Measurements from ENCODE around the gene UTS2. TPM values are rescaled to one million over a fixed set of nuclear protein-coding genes. Genes with fewer than 3 reads are reported as not detected.

UTS2 gene
- total and polyA plus RNA-seq, 2 of the 8 experiments (the other 6 are each of a cell fraction or from before 2014, with no cell fraction given), result not detected

- Histone ChIP-seq H3K4me1 (replicated peaks in 1 of 4; ENCODE audit: control insufficient read depth in 3 of 4, insufficient read depth in 4 of 4, low read length in 3 of 4) (no peaks in the 10 kb centered on the region), H3K9me3 (ENCODE audit: insufficient read depth in 2 of 2, low read depth in 1 of 2, low read length in 1 of 2) (no peaks in the 10 kb centered on the region), H4K5ac (ENCODE audit: insufficient read length, low read depth, low read length) (no peak overlapping the region), H2BK12ac (ENCODE audit: low read depth, low read length) (no peak overlapping the region), H3K9ac (replicated peaks in 1 of 4; ENCODE audit: extremely low read depth in 1 of 4, low read depth in 3 of 4, low read length in 3 of 4) (no peak overlapping the region), H3K14ac (ENCODE audit: insufficient read length) (no peak overlapping the region), H3K27me3 (replicated peaks in 1 of 4; ENCODE audit: control insufficient read depth in 3 of 4, extremely low read depth in 1 of 4, insufficient read depth in 3 of 4, low read length in 3 of 4) (no peaks in the 10 kb centered on the region), H3K4me3 (ENCODE audit: extremely low read depth in 1 of 4, insufficient read depth in 2 of 4, low read depth in 3 of 4, low read length in 4 of 4) (no peak overlapping the region), H3K23me2 (ENCODE audit: low read depth, low read length) (no peaks in the 10 kb centered on the region), H3K56ac (replicated peaks; ENCODE audit: insufficient read length, low read depth, low read length) (no peak overlapping the region), H2BK120ac (replicated peaks; ENCODE audit: low read depth, low read length) (no peak overlapping the region), H2AFZ (ENCODE audit: low read length) (no peak overlapping the region), H4K91ac (replicated peaks; ENCODE audit: insufficient read length, low read length) (no peak overlapping the region), H2BK5ac (ENCODE audit: low read depth, low read length) (no peak overlapping the region), H3K4me2 (ENCODE audit: insufficient read depth in 1 of 2, low read depth in 2 of 2, low read length in 2 of 2) (no peak overlapping the region), H3K27ac (ENCODE audit: low read depth, low read length) (no peak overlapping the region), H2AK5ac (ENCODE audit: low read depth, low read length) (no peak overlapping the region), H2BK20ac (ENCODE audit: low read length) (no peak overlapping the region), H2BK15ac (ENCODE audit: low read length) (no peak overlapping the region), H3K79me1 (ENCODE audit: low read depth, low read length) (no peaks in the 10 kb centered on the region), H4K8ac (ENCODE audit: extremely low read depth, insufficient read depth, low read length) (no peak overlapping the region), H3K23ac (ENCODE audit: insufficient read length) (no peak overlapping the region), H3K79me2 (ENCODE audit: control insufficient read depth in 1 of 2, insufficient read depth in 2 of 2, low read length in 2 of 2) (no peaks in the 10 kb centered on the region), H3K36me3 (ENCODE audit: control insufficient read depth in 2 of 4, insufficient read depth in 4 of 4, low read length in 3 of 4) (no peaks in the 10 kb centered on the region), H4K20me1 (replicated peaks in 1 of 2; ENCODE audit: control insufficient read depth in 1 of 2, insufficient read depth in 2 of 2, low read length in 2 of 2) (no peaks in the 10 kb centered on the region), H3K18ac (ENCODE audit: extremely low read depth, low read length) (no peak overlapping the region), H3K4ac (replicated peaks; ENCODE audit: insufficient read length, low read depth, low read length) (no peak overlapping the region)
- FAIRE-seq, result no peak
- DNase-seq (ENCODE audit: low read depth in 1 of 2, low spot score in 2 of 2), result no peak
- TF ChIP-seq SUZ12 (IDR thresholded peaks at IDR 0.05; ENCODE audit: low read length), result no peak
- no peak for TF ChIP-seq HDAC2 (IDR thresholded peaks at IDR 0.05; ENCODE audit: borderline replicate concordance in 1 of 2, low read depth in 2 of 2, low read length in 2 of 2)
- TF ChIP-seq KDM4A (IDR thresholded peaks at IDR 0.05; ENCODE audit: low read depth, low read length, severe bottlenecking), result no peak
- no peak for TF ChIP-seq CHD2 (IDR thresholded peaks at IDR 0.05; ENCODE audit: low read length)
- 72% methylated on average over 1 of the region's 1 CpG; no CpG with 5 or more reads in 1 of the 2 experiments for whole genome bisulfite sequencing, 2 experiments (ENCODE audit: extremely low coverage in 1 of 2, insufficient coverage in 1 of 2, insufficient read length in 1 of 2, insufficient replicate concordance in 2 of 2, low coverage in 1 of 2, low lambda C conversion rate in 2 of 2, missing lambda C conversion rate in 1 of 2)
- ChIA-PET POLR2A (ENCODE audit: partially characterized antibody) (no interaction called here), CTCF (ENCODE audit: partially characterized antibody) (interaction anchor here (0.7 to 1.3 kb wide), 2 partner anchors 8 to 10 kb away, joined by 3 to 5 read pairs; no protein-coding TSS in a partner anchor)
These were observed 25.2 kb upstream of the UTS2 start for GRCh38 chr1:7878027-7878426.
